Hematopoietic multipotent progenitor cell treated with erythropoietin and hydrocortisone succinate and interleukin-3 and kit ligand, for 8 days (in vitro differentiated cells): ENCODE results near the gene TERB2.
"Not testable (repeated sequence)": the region's sequence is repeated elsewhere in the genome, so short reads cannot be mapped to it uniquely, and the experiment has no call there.

ENCODE experiments used
- DNase-seq: peaks from one replicate; pipeline ENCODE4 v3.0.0-alpha.2; 2015

The TERB2 gene

DNA sequence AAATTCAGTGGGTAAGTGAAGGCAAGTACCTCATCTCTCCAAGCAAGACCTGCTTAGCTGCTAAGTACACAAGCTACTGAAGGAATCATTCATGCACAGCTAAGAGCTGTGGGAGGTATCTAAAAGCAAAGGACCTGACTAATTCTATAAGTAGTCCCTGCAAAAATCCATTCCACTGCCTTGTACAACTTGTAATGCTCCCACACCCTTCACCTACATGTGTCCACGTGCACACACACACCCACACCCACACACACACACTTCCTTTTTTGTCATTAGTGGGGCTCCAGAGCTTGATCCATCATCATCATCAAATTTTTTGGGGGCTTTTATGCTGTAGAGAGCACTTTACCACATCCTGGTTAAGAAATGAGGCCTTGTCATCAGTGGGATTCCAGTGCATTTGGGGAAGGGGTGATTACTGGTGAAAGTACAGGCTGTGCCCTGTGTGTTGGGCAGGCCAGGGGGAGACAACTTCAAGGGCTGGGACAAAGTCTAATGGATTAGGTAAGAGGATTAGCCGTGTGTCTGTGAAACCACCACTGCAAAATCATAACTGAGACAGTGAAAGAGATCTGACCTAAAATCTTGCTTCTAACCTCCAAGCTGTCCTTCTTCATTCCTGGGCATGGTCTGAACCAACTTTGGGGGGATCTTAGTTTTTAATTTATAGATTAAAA is 47.4 kb downstream of the TERB2 start:
- DNase-seq, result not testable (repeated sequence)

GRCh38 chr15:45004590-45005175 is 48.2 kb downstream of the TERB2 start:
- not testable (repeated sequence) for DNase-seq

DNA sequence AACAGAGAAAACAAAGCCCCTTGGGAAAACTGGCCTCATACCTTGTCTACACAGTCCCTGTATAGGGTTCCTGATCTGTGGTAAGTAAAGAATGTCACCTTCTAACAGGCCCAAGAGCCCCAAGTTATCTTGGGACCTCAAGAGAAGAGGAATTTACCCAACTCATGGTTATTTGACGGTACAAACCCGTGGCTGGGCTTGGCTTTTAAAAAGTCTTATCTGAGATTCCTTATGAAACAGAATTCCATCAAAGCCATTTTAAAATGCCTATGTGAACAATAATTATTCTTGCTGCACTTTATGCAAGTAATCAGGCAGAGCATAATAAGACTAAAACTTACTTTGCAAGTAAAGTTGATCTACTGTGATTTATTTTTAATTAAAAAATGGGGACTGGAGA is 52.6 kb downstream of the TERB2 start:
- no peak for DNase-seq

GRCh38 chr15:45015114-45015513 is 58.6 kb downstream of the TERB2 start:
- not testable (repeated sequence) for DNase-seq

GRCh38 chr15:45020222-45020900 is 63.9 kb downstream of the TERB2 start:
- not testable (repeated sequence) for DNase-seq

DNA sequence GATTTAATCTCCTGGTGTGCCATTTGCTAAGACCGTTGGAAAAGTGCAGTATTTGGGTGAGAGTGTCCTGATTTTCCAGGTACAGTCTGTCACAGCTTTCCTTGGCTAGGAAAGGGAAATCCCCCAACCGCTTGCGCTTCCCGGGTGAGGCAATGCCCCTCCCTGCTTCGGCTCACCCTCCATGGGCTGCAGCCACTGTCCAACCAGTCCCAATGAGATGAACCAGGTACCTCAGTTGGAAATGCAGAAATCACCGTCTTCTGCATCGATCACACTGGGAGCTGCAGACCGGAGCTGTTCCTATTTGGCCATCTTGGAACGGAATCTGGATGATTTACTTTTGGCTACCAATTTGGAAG is 64.4 kb downstream of the TERB2 start:
- DNase-seq, result not testable (repeated sequence)

DNA sequence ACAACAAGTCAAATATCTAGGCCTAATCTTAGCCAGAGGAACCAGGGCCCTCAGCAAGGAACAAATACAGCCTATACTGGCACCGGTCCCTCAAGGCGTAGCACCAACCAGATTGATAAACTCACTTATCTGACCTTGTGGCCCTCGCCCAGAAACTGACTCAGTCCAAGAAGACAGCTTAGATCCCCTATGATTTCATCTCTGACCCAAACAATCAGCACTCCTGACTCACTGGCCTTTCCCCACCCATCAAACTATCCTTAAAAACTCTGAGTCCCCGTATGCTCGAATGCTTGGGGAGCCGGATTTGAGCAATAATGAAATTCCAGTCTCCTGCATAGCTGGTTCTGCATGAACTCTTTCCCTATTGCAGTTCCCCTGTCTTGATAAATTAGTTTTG is 64.9 kb downstream of the TERB2 start:
- peak; percentile 56 for DNase-seq

DNA sequence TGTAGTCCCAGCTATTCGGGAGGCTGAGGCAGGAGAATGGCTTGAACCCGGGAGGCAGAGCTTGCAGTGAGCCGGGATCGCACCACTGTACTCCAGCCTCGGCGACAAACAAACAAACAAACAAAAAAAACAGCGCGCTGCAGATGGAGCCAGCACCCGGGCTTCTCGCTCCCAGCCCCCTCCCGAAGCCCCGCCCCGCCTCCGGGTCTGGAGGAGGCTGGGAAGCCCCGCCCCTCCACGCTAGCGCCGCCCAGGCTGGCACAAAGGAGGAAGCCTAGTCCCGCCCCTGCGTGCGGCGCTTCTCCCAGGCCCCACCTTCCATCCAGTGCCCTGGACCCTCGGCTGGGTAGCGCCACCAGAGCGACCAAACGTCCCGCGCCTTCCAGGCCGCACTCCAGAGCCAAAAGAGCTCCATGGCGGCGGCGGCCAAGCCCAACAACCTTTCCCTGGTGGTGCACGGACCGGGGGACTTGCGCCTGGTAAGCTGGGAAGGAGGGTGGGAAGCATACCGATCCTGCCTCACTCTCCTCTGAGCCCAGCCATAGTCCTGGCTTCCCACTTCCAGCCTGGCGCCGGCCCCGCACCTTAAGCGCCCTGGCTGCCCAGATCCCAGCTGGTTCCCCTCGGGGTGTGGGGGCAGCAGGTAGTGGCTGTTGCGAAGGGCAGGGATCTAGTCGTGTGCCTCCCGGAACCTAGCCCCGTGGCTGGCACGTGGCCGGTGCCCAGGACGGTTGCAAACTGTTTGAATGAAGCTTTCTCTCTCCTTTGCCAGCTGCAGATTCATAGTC is 66.6 kb downstream of the TERB2 start, which contains the start of gene SORD:
SORD (plus strand) TSS at position 325 of the 788 bp plus-strand sequence; CDS start at position 414, 89 bp downstream.
- DNase-seq, result peak; percentile 88

DNA sequence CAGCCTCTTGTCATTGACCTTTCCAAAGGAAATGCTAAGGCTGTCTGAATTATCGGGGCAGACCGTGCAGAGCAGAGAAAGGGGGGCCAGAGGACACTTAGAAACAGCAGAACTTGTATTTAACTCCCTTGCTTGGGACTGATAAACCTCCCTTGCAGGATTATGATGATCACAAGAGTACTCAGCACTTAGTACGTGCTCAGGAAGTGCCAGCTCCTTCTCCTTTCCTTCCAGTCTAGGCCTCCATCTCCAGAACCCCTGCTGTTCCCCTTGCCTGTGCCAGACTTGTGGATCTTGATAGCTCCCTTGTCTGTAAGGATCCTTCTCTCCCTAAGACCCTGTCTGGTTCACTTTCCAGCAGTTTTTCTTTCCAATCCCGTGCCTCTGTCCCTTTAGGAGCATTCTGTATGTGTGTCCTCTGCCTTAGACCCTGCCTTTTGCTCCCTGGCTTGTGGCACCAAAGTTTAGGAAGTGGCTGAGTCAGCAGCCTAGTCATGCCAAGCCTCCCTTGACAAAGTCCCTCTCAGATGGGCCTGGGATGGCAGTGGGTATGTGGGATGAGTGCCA is 67.3 kb downstream of the TERB2 start:
- peak; percentile 59 for DNase-seq

- peak; percentile 32 for DNase-seq
These were observed 68.2 kb downstream of the TERB2 start for GRCh38 chr15:45024649-45025048.

- DNase-seq, result not testable (repeated sequence)
These were observed 69.1 kb downstream of the TERB2 start for GRCh38 chr15:45025627-45026026.

DNA sequence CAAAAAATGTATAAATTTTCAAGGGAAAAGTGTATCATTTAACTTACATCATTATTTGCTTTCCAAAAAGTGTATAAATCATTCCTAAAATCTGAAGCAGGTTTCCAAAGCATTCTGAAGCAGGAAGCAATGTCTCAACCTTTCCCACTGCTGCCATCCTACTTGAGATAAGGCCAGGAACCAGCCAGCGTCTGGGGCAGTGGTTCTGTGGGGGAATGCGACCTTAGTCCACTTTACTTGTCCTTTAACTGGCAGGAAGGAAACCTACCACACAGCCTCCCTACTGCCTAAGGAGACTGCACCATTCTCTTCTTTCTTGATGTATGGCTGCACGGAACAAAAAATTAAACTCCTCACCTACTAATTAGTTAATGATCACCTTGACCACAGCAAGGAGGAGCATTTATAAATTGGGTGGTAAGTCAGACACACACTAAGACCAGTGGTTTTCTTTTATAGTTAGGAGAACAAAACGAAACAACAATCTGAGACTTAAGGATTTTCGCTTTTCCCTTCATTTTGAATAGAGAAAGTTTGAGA is 70.2 kb downstream of the TERB2 start:
- no peak for DNase-seq

GRCh38 chr15:45027220-45027619 is 70.7 kb downstream of the TERB2 start:
- DNase-seq, result no peak
